ENCODE results near the gene CYS1.
"Not testable (repeated sequence)": the region's sequence is repeated elsewhere in the genome, so short reads cannot be mapped to it uniquely, and the experiment has no call there.

CYS1 gene

DNA sequence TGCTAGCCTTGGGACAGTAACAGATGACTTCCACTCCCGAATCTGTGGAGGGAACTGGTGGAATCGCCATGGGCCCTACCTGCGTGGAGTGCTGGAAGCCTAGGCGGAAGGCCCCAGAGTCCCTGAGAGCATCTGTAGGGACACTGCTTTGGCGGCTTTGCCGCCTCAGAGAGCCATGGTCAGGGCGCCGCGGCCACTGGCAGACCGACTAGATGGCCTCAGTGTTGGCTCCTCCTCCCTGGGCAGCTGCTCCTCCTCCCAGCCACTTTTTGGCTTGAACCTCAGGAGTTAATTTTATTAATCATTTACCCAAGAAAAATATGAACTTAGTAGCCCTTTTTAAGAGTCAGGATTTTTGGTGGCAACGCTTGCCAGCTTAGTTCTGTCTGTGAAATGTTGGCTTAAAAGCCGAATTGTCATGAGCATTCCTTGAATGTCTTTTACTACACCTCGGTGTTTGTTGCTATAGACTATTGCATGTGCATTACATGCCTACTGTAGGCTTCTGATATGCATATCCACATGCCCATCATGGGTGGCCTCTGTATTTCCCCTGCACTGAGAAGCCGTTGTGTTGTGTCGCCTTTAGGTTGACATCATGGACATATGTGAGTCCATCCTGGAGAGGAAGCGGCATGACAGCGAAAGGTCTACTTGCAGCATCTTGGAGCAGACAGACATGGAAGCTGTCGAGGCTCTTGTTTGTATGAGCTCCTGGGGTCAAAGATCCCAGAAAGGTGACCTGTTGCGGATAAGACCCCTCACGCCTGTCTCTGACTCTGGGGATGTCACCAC is 34.5 kb downstream of the CYS1 start:
- DNase-seq = no peak

DNA sequence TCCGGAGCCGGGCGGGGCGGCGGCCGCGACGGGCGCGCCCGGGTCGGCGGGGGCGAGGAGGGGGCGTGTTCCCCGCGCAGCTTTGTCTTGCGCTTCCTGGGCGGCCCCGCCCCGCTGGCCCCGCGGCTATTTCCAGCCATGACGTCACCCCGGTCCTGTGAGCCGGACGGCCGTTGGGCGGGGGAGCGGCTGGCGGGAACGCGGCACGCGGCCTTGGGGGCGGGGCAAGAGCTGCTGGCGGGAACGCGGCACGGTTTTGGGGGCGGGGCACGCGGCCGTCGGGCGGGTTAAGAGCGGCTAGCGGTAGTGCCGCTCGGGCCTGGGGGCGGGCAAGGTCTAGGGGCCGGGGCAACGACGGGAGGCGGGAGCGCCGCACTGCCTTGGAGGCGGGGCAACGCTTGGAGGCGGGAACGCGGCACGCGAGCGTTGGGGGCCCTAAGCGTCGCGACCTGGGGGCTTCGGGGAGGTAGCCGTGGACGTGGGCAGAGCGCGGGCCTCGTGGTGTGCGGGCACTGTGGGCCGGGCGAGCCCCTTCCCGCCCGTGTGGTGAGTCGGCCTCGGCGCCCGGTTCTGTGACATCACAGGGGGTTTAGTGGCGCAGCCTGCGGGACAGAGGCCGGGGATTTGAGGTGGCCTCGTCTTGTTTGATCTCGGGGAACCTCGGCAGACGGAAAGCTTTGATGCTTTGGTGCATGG is 36.2 kb downstream of the CYS1 start:
- DNase-seq = peak; percentile 62 to 82

GRCh38 chr2:10043256-10043905 is 36.8 kb downstream of the CYS1 start, which contains the start of gene KLF11:
Gene KLF11 (plus strand): TSS chr2:10043550. CDS start chr2:10043717, 167 bp downstream.
- peak; percentile 26 to 27 for DNase-seq

- no peak for DNase-seq
Measured at GRCh38 chr2:10042301-10043161, 37.7 kb downstream of the CYS1 start.

GRCh38 chr2:10041711-10042110 is 38.5 kb downstream of the CYS1 start:
- no peak for DNase-seq

DNA sequence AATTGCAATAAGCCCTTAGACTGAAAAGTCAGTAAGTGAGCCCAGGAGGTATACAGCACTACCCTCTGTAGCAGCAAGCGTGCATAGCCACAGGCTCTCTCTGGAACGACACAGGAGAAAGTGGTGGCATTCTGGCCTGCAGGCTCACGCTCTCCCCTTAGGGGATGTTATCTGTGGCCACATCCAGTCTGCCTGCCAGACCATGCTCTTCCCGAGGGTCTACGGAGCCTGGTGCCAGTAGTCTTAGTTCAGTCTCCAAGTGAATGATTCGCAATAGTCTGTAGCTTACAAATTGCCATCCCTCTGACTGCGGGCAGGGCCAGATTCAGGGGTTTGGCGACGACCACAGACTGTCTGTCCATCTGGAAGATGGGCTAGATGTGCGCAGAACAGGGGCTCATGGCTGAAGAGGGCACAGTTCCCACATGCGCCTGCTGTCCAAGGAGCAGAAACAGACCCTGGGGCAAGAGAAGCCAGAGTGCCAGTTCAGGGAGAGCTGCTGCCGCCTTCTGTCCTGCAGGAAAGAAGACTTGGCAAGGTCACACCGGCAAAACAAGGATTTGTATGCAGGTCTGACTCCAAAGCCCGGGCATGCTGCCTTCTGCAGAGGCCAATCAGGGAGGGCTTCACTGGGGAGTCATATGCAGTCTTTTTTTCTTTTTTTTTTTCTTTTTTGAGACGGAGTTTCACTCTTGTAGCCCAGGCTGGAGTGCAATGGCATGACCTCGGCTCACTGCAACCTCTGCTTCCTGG is 40.4 kb downstream of the CYS1 start:
- DNase-seq = no peak

DNA sequence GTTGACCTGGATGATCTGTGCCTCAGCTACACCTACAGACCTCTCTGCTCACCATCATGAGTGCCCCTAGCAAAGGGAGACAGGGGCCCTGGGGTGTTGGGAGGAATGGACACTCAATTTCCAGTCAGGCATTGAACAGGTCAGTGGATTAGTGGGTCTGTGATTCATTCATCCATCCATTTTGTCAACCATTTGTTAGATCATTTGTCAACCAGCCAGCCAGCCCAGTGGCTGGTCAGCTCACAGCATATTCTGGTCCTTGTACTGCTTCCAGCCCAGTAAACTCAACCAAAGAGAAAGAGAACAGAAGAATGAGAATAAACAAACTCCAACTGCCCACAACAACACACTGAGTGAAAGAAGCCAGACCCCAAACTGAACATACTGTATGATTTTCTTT is 41.5 kb downstream of the CYS1 start:
- DNase-seq = no peak

DNA sequence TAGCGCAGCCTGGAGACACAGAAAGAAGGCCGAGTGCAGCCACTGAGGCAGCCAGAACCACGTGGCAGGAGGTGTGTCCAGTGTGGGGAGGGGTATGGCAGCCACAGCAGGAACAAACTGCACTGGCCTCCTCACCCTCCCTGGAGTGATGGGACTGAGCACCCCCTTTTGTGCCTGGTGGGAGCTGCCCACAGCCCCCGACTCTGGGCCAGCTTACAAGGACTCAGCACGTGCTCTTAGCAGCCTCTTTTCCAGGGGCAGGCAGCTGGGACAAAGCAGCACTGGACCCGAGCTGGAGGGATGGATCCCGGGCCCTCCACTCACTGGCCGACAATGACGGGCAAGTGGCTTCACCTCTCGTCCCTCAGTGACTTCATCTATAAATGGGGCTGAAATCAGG is 42.1 kb downstream of the CYS1 start:
- DNase-seq = no peak

GRCh38 chr2:10036095-10036884 is 43.9 kb downstream of the CYS1 start:
- peak in 1 of 2 experiments; percentile 15 for DNase-seq

DNA sequence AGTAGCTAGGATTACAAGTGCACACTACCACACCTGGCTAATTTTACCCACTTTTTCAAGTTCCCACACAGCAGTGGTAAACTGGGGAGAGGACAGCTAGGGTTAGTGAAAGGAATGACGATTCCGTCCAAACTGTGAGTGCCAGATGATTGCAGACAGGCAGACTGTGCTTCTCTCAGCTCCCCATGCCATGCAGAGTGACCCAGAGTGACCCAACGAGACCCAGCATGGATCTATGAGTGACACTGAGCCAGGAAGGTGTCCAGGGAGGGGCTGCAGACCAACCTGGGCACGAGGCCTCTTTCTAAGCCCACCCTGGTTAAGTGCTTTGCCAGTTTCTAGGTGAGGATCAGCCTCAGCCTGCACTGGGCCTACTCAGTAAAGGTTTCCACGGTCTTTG is 44.6 kb downstream of the CYS1 start:
- DNase-seq = no peak

DNA sequence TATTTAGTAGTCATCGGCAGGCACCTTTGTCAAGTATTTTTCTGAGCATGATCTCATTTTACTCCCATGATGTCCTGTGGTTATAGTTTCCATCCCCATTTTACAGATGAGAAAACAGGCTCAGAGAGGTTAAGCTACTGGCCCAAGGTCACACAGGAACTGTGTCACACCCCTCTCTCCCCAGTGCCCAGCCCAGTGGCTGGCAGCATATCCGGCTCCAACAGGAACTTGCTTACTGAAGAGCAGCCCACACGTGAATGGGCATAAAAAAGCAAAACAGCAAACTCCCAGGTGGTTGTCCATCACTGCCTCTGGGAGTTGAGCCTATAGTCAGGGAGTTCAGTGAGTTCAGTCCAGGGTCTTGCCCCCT is 45.2 kb downstream of the CYS1 start:
- DNase-seq = no peak

DNA sequence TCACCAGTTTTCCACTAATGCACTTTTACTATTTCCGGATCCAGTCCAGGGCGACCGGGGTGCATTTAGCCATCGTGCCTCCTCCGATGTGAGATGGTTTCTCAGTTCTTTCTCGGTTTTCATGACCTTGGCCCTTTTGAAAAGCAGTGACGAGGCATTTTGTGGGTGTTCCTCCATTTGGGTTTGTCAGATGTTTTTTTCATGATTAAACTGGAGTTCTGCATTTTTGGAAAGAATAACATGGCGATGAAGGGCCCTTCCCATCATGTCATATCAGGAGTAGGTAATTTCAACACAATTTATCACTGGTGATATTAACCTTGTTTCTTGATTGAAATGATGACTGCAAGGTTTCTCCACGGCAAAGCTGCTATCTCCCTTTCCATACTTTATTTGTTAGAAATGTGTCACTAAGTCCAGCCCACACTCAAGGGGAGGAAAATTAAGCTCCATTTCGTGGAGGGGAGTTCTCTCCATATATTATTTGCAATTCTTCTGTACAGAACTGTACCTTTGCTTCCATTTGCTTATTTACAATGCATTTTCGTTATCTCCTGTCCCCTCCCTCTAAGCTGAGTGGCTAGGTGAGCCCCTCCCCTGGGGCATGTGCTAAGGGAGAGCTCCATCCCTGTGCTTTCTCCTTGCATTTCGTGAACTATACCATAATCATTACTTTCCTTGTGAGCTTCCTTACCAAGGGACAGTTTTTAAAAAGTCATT is 45.7 kb downstream of the CYS1 start:
- DNase-seq = no peak

DNA sequence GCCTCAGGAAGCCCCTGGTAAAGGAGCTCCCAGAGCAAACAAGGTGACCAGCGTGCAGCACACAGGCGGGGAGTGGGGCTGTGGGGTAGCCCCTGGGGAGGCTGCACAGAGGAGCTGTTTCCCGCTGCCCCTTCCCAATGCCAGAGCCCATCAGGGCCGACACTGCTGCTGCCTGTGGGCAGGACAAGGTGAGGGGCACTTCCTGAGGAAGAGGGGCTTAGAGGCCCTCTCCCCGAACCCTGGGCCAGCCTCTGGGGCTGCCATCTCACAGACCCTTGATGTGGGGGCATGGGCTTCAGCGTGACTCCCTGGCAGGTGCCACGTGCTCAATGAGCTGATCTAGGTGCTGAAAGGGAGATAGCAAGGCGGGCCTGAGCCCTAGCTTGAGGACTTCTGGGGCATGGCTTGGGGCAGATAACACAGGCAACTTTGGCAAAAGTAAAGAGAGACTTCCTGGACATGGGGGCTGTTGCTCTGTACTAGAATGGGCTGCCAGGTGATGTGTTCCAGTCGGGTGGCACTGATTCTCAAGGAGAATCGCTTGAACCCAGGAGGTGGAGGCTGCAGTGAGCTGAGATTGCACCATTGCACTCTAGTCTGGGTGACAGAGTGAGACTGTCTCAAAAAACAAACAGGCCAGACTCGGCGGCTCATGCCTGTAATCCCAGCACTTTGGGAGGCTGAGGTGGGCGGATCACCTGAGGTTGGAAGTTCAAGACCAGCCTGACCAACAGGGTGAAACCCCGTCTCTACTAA is 46.8 kb downstream of the CYS1 start:
- no peak for DNase-seq

- no peak for DNase-seq
Measured at GRCh38 chr2:10032746-10033105, 47.5 kb downstream of the CYS1 start.

DNA sequence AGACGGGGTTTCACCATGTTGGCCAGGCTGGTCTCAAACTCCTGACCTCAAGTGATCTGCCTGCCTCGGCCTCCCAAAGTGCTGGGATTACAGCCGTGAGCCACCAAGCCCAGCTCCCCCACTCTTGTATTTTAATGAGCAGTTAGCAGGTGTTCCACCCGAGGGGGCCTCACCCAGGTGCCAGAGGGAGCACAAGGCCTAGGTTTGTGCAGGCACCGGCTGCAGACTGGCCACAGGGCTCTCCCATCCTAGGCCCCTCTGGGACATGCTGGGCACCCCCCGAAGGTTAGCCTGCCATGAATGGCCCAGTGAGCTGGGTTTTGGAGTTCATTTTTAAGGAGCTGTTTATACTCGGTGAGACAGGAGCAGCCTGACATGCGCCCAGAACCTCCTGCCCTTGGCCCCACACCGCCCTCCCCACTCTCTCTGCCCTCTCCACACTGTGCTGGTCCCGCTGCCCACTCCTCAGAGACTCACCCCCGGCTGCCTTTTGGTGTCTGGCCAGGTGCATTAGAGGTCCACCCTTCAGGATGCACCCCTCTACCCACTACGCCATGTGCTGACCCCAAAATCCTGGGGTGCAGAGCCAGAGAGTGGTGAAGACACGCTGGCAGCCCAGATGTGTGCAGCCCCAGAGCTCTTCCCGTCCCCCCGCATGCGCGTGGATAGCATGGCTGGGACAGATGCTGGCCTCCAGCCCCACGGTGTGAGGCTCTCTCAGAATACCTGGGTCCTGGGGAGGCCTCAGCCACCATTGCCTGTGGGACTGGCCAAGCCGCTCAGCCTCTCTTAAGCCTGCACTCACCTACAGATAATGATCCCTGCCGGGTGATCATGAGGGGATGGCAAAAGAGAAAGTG is 48.1 kb downstream of the CYS1 start:
- no peak for DNase-seq

DNA sequence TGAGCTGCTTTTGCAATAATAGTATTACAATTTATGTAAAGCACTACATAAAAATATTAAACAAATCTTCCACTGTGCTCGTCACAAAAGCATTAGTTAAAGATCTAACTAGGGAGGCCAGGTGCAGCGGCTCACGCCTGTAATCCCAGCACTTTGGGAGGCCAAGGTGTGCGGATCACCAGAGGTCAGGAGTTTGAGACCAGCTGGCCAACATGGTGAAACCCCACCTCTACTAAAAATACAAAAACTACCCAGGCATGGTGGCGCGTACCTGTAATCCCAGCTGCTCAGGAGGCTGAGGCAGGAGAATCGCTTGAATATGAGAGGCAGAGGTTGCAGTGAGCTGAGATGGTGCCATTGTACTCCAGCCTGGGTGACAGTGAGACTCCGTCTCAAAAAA is 49.4 kb downstream of the CYS1 start:
- not testable (repeated sequence) for DNase-seq

GRCh38 chr2:10030311-10030736 is 49.9 kb downstream of the CYS1 start:
- DNase-seq = no peak

DNA sequence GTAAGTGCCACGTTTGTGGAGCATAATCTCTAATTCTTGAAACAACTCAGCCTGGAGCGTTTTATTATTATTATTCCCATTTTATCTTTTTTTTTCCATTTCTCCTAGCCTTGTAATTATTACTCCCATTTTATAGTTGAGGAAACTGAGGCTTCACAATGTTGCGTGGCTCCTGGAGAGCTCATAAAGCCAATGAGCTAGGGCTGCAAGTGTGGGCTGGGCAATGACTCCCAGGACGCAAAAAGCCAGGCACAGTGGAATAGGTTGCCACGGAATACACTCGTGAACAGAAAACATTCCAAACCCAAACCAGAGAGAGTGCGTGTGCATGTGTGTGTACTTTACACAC is 50.4 kb downstream of the CYS1 start:
- no peak for DNase-seq
